ENCODE results near the gene ARL4D.

Gene ARL4D

GRCh38 chr17:43381204-43381603 is 17.6 kb upstream of the ARL4D start:
- H3K27ac ChIP-seq: no peak overlapping the region
- TF ChIP-seq CTCF (IDR thresholded peaks at IDR 0.05) (no peak), ZFX (IDR thresholded peaks at IDR 0.05; ENCODE audit: borderline replicate concordance) (no peak)

- TF ChIP-seq ZFX (IDR thresholded peaks at IDR 0.05; ENCODE audit: borderline replicate concordance): no peak
- no peak for TF ChIP-seq CTCF (IDR thresholded peaks at IDR 0.05)
- no peak overlapping the region for H3K27ac ChIP-seq
These were observed 17.2 kb upstream of the ARL4D start for GRCh38 chr17:43381621-43382020.

GRCh38 chr17:43382776-43383175 is 16.0 kb upstream of the ARL4D start:
- H3K27ac ChIP-seq: no peak overlapping the region
- TF ChIP-seq ZFX (IDR thresholded peaks at IDR 0.05; ENCODE audit: borderline replicate concordance): no peak
- no peak for TF ChIP-seq CTCF (IDR thresholded peaks at IDR 0.05)

GRCh38 chr17:43383372-43383771 is 15.4 kb upstream of the ARL4D start:
- H3K27ac ChIP-seq: no peak overlapping the region
- no peak for TF ChIP-seq ZFX (IDR thresholded peaks at IDR 0.05; ENCODE audit: borderline replicate concordance)
- no peak for TF ChIP-seq CTCF (IDR thresholded peaks at IDR 0.05)

- no peak overlapping the region for H3K27ac ChIP-seq
- TF ChIP-seq ZFX (IDR thresholded peaks at IDR 0.05; ENCODE audit: borderline replicate concordance): no peak
- no peak for TF ChIP-seq CTCF (IDR thresholded peaks at IDR 0.05)
These were observed 14.8 kb upstream of the ARL4D start for GRCh38 chr17:43383826-43384475.

- H3K27ac ChIP-seq: no peak overlapping the region
- TF ChIP-seq CTCF (IDR thresholded peaks at IDR 0.05) (no peak), ZFX (IDR thresholded peaks at IDR 0.05; ENCODE audit: borderline replicate concordance) (no peak)
These were observed 14.3 kb upstream of the ARL4D start for GRCh38 chr17:43384476-43384862.

- H3K27ac ChIP-seq: no peak overlapping the region
- no peak for TF ChIP-seq ZFX (IDR thresholded peaks at IDR 0.05; ENCODE audit: borderline replicate concordance)
- no peak for TF ChIP-seq CTCF (IDR thresholded peaks at IDR 0.05)
These were observed 13.6 kb upstream of the ARL4D start for GRCh38 chr17:43385046-43385831.

All from 22Rv1 (cell line).